ENCODE measurements around the gene NELL2. TPM values are rescaled to one million over a fixed set of nuclear protein-coding genes. Genes with fewer than 3 reads are reported as not detected.

Gene NELL2
- total RNA-seq, 1 donor from 2014 or later, result 16.9 TPM

DNA sequence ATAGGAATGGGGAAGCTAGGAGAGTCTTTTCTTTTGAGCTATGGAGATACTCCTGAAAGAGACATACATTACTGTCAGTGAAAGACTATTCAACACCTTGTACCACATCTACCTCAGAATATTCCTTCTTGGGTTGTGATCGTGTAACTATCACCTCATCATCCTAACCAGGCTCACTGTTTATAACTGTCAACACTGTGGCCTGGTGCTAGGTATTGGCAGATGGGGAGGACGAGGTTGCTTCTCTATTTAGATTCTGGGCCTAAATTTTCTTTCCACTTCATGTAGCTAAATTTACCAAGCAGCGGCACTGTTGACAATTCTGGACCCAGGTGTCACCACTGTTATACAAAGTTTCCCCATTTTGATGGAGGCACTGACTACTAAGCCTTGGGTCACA is 354.4 kb downstream of the NELL2 start:
- H3K27ac ChIP-seq, result no peak overlapping the region

DNA sequence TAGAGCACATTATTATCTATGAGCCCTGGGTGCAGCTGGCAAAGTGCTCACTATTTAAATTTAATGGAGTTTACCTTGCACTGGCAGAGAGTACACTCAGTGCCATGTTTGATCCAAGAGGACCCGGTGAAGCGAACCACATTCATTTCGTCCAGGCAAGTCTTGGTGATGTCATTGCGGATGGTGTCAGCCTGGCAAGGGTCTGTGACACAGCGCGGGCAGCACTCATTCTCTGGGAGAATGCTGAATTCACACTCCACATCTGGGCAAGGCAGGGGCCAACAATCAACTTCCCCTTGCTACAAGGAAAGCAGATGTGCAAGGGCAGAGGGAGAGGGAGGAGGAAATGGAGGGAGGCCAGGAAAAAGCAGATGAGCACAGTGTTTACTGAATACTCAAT is 356.2 kb downstream of the NELL2 start:
- no peaks in the 10 kb centered on the region for H3K4me1 ChIP-seq
- TF ChIP-seq POLR2A (IDR thresholded peaks at IDR 0.05) (no peak), POLR2AphosphoS5 (IDR thresholded peaks at IDR 0.05; ENCODE audit: insufficient read depth in 1 of 2, low read depth in 1 of 2) (no peak)
- TF ChIP-seq, protein P1, sequence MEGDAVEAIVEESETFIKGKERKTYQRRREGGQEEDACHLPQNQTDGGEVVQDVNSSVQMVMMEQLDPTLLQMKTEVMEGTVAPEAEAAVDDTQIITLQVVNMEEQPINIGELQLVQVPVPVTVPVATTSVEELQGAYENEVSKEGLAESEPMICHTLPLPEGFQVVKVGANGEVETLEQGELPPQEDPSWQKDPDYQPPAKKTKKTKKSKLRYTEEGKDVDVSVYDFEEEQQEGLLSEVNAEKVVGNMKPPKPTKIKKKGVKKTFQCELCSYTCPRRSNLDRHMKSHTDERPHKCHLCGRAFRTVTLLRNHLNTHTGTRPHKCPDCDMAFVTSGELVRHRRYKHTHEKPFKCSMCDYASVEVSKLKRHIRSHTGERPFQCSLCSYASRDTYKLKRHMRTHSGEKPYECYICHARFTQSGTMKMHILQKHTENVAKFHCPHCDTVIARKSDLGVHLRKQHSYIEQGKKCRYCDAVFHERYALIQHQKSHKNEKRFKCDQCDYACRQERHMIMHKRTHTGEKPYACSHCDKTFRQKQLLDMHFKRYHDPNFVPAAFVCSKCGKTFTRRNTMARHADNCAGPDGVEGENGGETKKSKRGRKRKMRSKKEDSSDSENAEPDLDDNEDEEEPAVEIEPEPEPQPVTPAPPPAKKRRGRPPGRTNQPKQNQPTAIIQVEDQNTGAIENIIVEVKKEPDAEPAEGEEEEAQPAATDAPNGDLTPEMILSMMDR (IDR thresholded peaks at IDR 0.05), result no peak
- H3K36me3 ChIP-seq, result no peaks in the 10 kb centered on the region
- H3K9me3 ChIP-seq, result no peaks in the 10 kb centered on the region
- no peak overlapping the region for H3K27ac ChIP-seq
- H3K27me3 ChIP-seq, result no peaks in the 10 kb centered on the region
- no peak overlapping the region for H3K4me3 ChIP-seq
- no peak for DNase-seq (ENCODE audit: extremely low spot score in 2 of 2)
- intact Hi-C loops (cut with DNase I), result no loop called here

More for the DNA sequence above, 354.4 kb downstream of the NELL2 start:
- Histone ChIP-seq H3K36me3 (no peaks in the 10 kb centered on the region), H3K4me3 (no peak overlapping the region), H3K4me1 (no peaks in the 10 kb centered on the region), H3K27me3 (no peaks in the 10 kb centered on the region), H3K9me3 (no peaks in the 10 kb centered on the region)
- DNase-seq (ENCODE audit: extremely low spot score in 2 of 2), result no peak
- intact Hi-C loops (cut with DNase I), result no loop called here
- TF ChIP-seq, protein P1 (IDR thresholded peaks at IDR 0.05), result no peak
- TF ChIP-seq POLR2AphosphoS5 (IDR thresholded peaks at IDR 0.05; ENCODE audit: insufficient read depth in 1 of 2, low read depth in 1 of 2) (no peak), POLR2A (IDR thresholded peaks at IDR 0.05) (no peak)

DNA sequence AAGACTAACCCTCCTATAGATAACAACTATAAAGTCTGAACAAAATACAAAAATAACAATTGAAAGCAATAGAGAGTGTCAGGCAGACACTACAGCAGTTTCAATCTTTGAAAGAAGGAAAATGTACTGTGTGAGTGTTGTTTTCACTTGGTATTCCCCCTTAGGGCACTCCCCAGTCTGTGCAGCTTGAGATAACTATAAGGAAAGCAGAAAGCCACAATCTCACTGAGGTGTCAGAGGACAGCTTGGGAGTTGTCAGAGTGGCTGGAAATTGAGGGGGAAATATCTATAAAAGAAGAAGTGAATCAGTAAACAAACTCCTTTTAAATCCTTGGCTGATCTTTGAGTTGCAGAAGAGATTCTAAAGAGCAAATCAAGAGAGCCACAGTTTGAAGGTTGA is 364.8 kb downstream of the NELL2 start:
- H3K36me3 ChIP-seq, result no peaks in the 10 kb centered on the region
- no peaks in the 10 kb centered on the region for H3K27me3 ChIP-seq
- no peaks in the 10 kb centered on the region for H3K9me3 ChIP-seq
- DNase-seq (ENCODE audit: extremely low spot score in 2 of 2), result no peak
- H3K4me1 ChIP-seq, result no peaks in the 10 kb centered on the region
- no peak overlapping the region for H3K27ac ChIP-seq
- TF ChIP-seq POLR2A (IDR thresholded peaks at IDR 0.05) (no peak), POLR2AphosphoS5 (IDR thresholded peaks at IDR 0.05; ENCODE audit: insufficient read depth in 1 of 2, low read depth in 1 of 2) (no peak)
- TF ChIP-seq, protein P1 (IDR thresholded peaks at IDR 0.05), result no peak
- intact Hi-C loops (cut with DNase I), result no loop called here
- no peak overlapping the region for H3K4me3 ChIP-seq

DNA sequence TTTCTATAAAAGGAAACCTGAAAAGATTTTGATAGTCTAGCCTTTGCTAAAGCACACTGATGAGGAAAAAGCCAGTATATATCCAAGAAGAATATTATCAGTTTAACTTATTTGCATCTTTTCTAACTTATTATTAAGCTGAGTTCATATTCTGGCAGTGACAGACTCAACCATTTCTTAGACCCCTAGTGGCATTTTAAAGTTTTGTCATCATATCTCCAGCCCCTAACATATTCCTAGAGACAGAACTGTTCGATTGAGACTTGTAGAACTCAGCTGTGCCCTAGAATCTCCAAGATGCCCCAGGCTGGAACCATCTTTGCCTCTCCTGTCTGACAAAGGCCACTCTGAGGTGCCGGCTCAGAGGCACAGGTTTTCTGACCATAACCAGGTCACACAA is 365.6 kb downstream of the NELL2 start:
- no peak for DNase-seq (ENCODE audit: extremely low spot score in 2 of 2)
- no peak overlapping the region for H3K4me3 ChIP-seq
- no peak overlapping the region for H3K27ac ChIP-seq
- H3K9me3 ChIP-seq, result no peaks in the 10 kb centered on the region
- no peaks in the 10 kb centered on the region for H3K27me3 ChIP-seq
- H3K4me1 ChIP-seq, result no peaks in the 10 kb centered on the region
- TF ChIP-seq POLR2AphosphoS5 (IDR thresholded peaks at IDR 0.05; ENCODE audit: insufficient read depth in 1 of 2, low read depth in 1 of 2) (no peak), POLR2A (IDR thresholded peaks at IDR 0.05) (no peak)
- TF ChIP-seq, protein P1 (IDR thresholded peaks at IDR 0.05), result no peak
- intact Hi-C loops (cut with DNase I), result no loop called here
- no peaks in the 10 kb centered on the region for H3K36me3 ChIP-seq

DNA sequence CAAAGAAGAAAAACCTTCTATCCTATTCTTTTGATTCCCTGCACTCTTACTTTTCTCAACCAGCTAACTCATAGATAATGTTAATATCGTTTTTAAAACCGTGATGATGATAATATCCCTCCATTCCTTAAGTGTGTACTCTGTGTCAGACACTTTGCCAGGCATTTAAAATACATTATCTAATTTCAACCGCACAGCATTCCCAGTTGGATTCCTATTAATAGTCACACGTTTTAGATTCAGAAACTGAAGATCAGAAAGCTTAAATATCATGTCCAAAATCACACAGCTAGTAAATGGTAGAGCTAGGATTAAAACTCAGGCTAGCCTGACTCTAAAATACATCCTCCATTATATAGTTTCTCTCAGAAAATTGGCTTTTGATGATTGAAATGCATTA is 366.0 kb downstream of the NELL2 start:
- no peak overlapping the region for H3K27ac ChIP-seq
- H3K4me3 ChIP-seq, result no peak overlapping the region
- H3K36me3 ChIP-seq, result no peaks in the 10 kb centered on the region
- DNase-seq (ENCODE audit: extremely low spot score in 2 of 2), result no peak
- intact Hi-C loops (cut with DNase I), result no loop called here
- H3K27me3 ChIP-seq, result no peaks in the 10 kb centered on the region
- H3K4me1 ChIP-seq, result no peaks in the 10 kb centered on the region
- no peaks in the 10 kb centered on the region for H3K9me3 ChIP-seq
- TF ChIP-seq POLR2A (IDR thresholded peaks at IDR 0.05) (no peak), POLR2AphosphoS5 (IDR thresholded peaks at IDR 0.05; ENCODE audit: insufficient read depth in 1 of 2, low read depth in 1 of 2) (no peak)
- TF ChIP-seq, protein P1 (IDR thresholded peaks at IDR 0.05), result no peak

Data from vagina (tissue), 2 donors.